Activated T-helper 1 cell treated with Interleukin-2 at 50 U/mL for 16 hours (primary cell): ENCODE data around the gene CHMP4B.

Source experiments
- DNase-seq: peaks from one replicate; pipeline ENCODE4 v3.0.0-alpha.2; 2020; ENCODE audit warnings: low read depth

Gene CHMP4B

GRCh38 chr20:33900521-33901131 is 89.5 kb downstream of the CHMP4B start:
- no peak for DNase-seq

- DNase-seq = no peak
These were observed 90.0 kb downstream of the CHMP4B start for GRCh38 chr20:33901132-33901523.

- no peak for DNase-seq
These were observed 90.9 kb downstream of the CHMP4B start for GRCh38 chr20:33902011-33902410.
